Measurements from ENCODE around the gene KPRP.

The KPRP gene

GRCh38 chr1:152757747-152758146 lies at the start of gene KPRP:
Gene KPRP (plus strand): TSS chr1:152758025. CDS start chr1:152759589, 1,564 bp downstream.
- DNase-seq = no peak

- no peak for DNase-seq
These were observed 39.6 kb upstream of the KPRP start for GRCh38 chr1:152718238-152718637.

- no peak for DNase-seq
These were observed 32.6 kb upstream of the KPRP start for GRCh38 chr1:152725261-152725660.

GRCh38 chr1:152728986-152729385 lies 28.8 kb upstream of the KPRP start:
- no peak for DNase-seq

- no peak for DNase-seq
These were observed 22.2 kb upstream of the KPRP start for GRCh38 chr1:152735648-152736047.

GRCh38 chr1:152737997-152738396 lies 19.8 kb upstream of the KPRP start:
- no peak for DNase-seq

- DNase-seq = no peak
These were observed 18.0 kb upstream of the KPRP start for GRCh38 chr1:152739841-152740240.

- DNase-seq = no peak
These were observed 16.2 kb upstream of the KPRP start for GRCh38 chr1:152741656-152742055.

GRCh38 chr1:152743371-152744145 lies 14.3 kb upstream of the KPRP start:
- no peak for DNase-seq

GRCh38 chr1:152745289-152745704 lies 12.5 kb upstream of the KPRP start:
- DNase-seq = no peak

GRCh38 chr1:152745765-152746444 lies 11.9 kb upstream of the KPRP start:
- DNase-seq = no peak

- DNase-seq = no peak
These were observed 10.0 kb upstream of the KPRP start for GRCh38 chr1:152747831-152748230.

- no peak for DNase-seq
These were observed 5.6 kb upstream of the KPRP start for GRCh38 chr1:152752225-152752624.

GRCh38 chr1:152753586-152753985 lies 4.2 kb upstream of the KPRP start:
- no peak for DNase-seq

GRCh38 chr1:152756872-152757271 lies 953 bp upstream of the KPRP start:
- DNase-seq = no peak

GRCh38 chr1:152758636-152759035 lies 811 bp downstream of the KPRP start:
- no peak for DNase-seq

GRCh38 chr1:152759453-152760173 lies 1.8 kb downstream of the KPRP start:
- no peak for DNase-seq

- DNase-seq = no peak
These were observed 2.8 kb downstream of the KPRP start for GRCh38 chr1:152760551-152761190.

GRCh38 chr1:152761609-152762213 lies 3.9 kb downstream of the KPRP start:
- no peak for DNase-seq

- no peak for DNase-seq
These were observed 11.2 kb downstream of the KPRP start for GRCh38 chr1:152768847-152769533.

GRCh38 chr1:152770411-152770810 lies 12.6 kb downstream of the KPRP start:
- no peak for DNase-seq

GRCh38 chr1:152774875-152775274 lies 17.1 kb downstream of the KPRP start, which contains the start of gene LCE1F:
Gene LCE1F (plus strand): TSS chr1:152775140. CDS start chr1:152776372, 1,232 bp downstream.
- no peak for DNase-seq

All from NCI-H510A (cell line).